UCSD-AML1 (cell line): ENCODE results near the gene CXCR2.
A peak's percentile ranks its signal among the peaks of the same experiment; 100 is the strongest.
"Not testable (repeated sequence)": the region's sequence is repeated elsewhere in the genome, so short reads cannot be mapped to it uniquely, and the experiment has no call there.

ENCODE experiments used
- DNase-seq: peaks from one replicate; lab custom pipeline; 2025; ENCODE audit not compliant: unreplicated experiment; lab: John Stamatoyannopoulos, UW

CXCR2 gene

GRCh38 chr2:218129458-218130135 lies 3.8 kb downstream of the CXCR2 start:
- no peak for DNase-seq

- no peak for DNase-seq
These were observed 4.5 kb downstream of the CXCR2 start for GRCh38 chr2:218130377-218130776.

- DNase-seq: no peak
These were observed 5.0 kb downstream of the CXCR2 start for GRCh38 chr2:218130822-218131221.

- peak; percentile 43 for DNase-seq
These were observed 11.7 kb downstream of the CXCR2 start for GRCh38 chr2:218137514-218137913.

- no peak for DNase-seq
These were observed 12.2 kb downstream of the CXCR2 start for GRCh38 chr2:218138047-218138446.

- DNase-seq: no peak
These were observed 19.3 kb downstream of the CXCR2 start for GRCh38 chr2:218145124-218145523.

- DNase-seq: no peak
These were observed 20.2 kb downstream of the CXCR2 start for GRCh38 chr2:218146056-218146455.

- DNase-seq: no peak
These were observed 23.3 kb downstream of the CXCR2 start for GRCh38 chr2:218149098-218149497.

GRCh38 chr2:218149848-218150440 lies 24.1 kb downstream of the CXCR2 start:
- DNase-seq: no peak

GRCh38 chr2:218152172-218152571 lies 26.3 kb downstream of the CXCR2 start:
- DNase-seq: no peak

GRCh38 chr2:218152777-218153176 lies 26.9 kb downstream of the CXCR2 start:
- DNase-seq: no peak

- DNase-seq: no peak
These were observed 30.2 kb downstream of the CXCR2 start for GRCh38 chr2:218155953-218156479.

GRCh38 chr2:218161644-218162043 lies 35.8 kb downstream of the CXCR2 start:
- DNase-seq: no peak

GRCh38 chr2:218162814-218163213 lies 37.0 kb downstream of the CXCR2 start:
- no peak for DNase-seq

- no peak for DNase-seq
These were observed 41.0 kb downstream of the CXCR2 start, which contains the start of gene CXCR1 for GRCh38 chr2:218166791-218167190. Gene CXCR1 (minus strand): TSS chr2:218166962. CDS start chr2:218165211, 1,751 bp downstream.

- DNase-seq: no peak
These were observed 42.2 kb downstream of the CXCR2 start for GRCh38 chr2:218168016-218168415.

GRCh38 chr2:218168635-218169462 lies 43.0 kb downstream of the CXCR2 start:
- DNase-seq: peak; percentile 45

- DNase-seq: no peak
These were observed 44.1 kb downstream of the CXCR2 start for GRCh38 chr2:218169757-218170546.

- not testable (repeated sequence) for DNase-seq
These were observed 45.9 kb downstream of the CXCR2 start for GRCh38 chr2:218171744-218172143.

GRCh38 chr2:218172845-218173244 lies 47.0 kb downstream of the CXCR2 start:
- no peak for DNase-seq

GRCh38 chr2:218179782-218180181 lies 54.0 kb downstream of the CXCR2 start:
- DNase-seq: no peak
